ENCODE measurements around the gene USP15.

Gene USP15

GRCh38 chr12:62426089-62426488 is 165.9 kb downstream of the USP15 start:
- TF ChIP-seq, protein P1, sequence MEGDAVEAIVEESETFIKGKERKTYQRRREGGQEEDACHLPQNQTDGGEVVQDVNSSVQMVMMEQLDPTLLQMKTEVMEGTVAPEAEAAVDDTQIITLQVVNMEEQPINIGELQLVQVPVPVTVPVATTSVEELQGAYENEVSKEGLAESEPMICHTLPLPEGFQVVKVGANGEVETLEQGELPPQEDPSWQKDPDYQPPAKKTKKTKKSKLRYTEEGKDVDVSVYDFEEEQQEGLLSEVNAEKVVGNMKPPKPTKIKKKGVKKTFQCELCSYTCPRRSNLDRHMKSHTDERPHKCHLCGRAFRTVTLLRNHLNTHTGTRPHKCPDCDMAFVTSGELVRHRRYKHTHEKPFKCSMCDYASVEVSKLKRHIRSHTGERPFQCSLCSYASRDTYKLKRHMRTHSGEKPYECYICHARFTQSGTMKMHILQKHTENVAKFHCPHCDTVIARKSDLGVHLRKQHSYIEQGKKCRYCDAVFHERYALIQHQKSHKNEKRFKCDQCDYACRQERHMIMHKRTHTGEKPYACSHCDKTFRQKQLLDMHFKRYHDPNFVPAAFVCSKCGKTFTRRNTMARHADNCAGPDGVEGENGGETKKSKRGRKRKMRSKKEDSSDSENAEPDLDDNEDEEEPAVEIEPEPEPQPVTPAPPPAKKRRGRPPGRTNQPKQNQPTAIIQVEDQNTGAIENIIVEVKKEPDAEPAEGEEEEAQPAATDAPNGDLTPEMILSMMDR (IDR thresholded peaks at IDR 0.05; ENCODE audit: low read depth, low read length) = no peak
- no peak overlapping the region for H3K4me3 ChIP-seq (ENCODE audit: low read depth, low read length)
- DNase-seq (ENCODE audit: low read depth, low spot score) = peak; percentile 14
- in situ Hi-C loops (cut with HindIII; ENCODE audit: low sequenced_read_pairs) = no loop called here

DNA sequence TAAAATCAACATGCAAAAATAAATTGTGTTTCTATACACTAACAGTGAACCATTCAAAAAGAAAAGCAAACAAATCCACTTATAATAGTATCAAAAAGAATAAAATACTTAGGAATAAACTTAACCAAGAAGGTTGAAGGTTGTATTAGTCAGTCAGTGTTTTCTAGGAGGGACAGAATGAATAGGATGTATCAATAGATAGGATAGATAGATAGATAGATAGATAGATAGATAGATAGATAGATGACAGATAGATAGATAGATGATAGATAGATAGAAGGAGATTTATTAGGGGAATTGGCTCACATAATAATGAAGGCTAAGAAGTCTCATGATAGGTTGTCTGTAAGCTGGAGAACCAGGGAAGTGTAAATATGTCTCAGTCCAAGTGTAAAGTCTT is 169.3 kb downstream of the USP15 start:
- no peak overlapping the region for H3K4me3 ChIP-seq (ENCODE audit: low read depth, low read length)
- no peak for DNase-seq (ENCODE audit: low read depth, low spot score)
- in situ Hi-C loops (cut with HindIII; ENCODE audit: low sequenced_read_pairs) = no loop called here
- TF ChIP-seq, protein P1 (IDR thresholded peaks at IDR 0.05; ENCODE audit: low read depth, low read length) = no peak

DNA sequence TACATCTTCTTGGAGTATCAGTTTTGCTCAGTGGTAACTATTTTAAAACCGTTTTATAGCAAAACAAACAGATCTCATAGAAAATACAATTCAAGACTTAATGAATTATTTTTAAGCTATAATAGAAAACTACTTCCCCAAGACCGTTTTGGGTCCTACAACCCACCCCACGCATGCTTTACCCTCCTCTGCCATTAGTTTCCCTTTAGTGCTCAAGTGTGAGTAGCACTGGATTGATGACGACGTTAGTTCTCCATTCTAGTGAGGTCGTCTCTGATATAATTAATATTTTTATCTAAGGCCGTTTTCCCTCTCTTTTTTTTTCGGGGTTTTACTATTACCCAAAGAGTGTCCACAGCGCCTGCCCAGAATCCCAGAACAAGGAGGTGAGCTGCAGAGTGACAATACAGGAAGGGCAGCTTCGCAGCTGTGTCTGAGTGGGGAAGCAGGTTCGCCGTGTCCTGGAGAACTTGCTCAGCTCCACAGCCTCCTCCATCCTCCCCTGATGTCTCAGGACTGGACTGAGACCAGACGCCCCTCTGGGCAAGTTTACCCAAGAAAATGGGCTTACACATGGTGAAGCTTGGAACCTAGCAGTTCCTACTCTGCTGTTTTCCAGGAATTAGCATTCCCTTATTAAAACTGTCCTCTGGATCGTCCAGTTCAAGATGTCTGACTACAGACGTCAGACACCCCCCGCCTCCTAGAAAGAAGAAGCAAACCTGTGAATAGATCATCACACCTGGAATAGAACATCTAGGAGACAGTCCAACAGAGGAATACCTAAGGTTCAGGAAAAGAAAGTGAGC is 174.5 kb downstream of the USP15 start:
- in situ Hi-C loops (cut with HindIII; ENCODE audit: low sequenced_read_pairs) = no loop called here
- no peak for DNase-seq (ENCODE audit: low read depth, low spot score)
- H3K4me3 ChIP-seq (ENCODE audit: low read depth, low read length) = peak overlapping the region; percentile 47
- TF ChIP-seq, protein P1 (IDR thresholded peaks at IDR 0.05; ENCODE audit: low read depth, low read length) = no peak

DNA sequence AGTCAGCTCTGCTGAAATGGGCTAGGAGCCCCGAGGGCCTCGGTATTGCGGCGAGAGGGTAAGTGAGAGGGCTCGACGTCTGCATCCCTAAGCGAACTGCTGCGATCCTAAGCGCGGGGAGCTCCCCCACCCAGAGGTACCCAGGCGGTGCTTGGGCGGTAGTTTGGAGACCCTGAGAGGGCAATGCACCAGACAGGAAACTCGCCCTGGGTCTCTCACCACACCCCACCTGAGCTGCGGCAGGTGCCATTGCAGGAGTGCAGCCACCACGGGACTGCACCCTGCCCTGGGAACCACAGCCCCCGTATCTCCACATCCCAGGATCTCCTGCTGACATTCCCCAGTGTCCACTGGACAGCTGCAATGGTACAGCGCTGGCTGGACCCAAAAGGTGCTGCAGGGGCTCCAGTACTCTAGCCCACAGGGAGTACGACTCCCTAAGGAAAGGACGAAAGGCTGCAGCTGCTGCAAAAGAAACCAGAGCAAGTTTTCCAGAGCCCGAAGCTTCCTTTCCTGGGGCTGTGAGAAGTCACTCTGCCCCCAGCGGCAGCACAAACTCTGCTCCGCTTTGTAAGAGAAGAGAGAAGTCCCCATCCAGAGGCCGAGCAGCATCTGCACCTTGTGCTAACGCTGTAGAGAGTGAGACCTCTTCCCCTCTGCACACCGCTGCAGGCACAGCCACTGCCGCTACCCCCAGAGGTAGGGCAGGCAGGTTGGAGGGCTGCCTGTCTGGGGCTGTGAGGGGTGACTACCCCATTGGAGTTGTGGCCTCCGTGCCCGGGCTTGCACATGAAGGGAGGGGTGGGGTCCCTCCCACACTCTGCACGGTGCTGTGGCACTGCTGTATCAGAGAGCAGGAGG is 175.3 kb downstream of the USP15 start:
- peak; percentile 67 for DNase-seq (ENCODE audit: low read depth, low spot score)
- peak overlapping the region; percentile 47 for H3K4me3 ChIP-seq (ENCODE audit: low read depth, low read length)
- in situ Hi-C loops (cut with HindIII; ENCODE audit: low sequenced_read_pairs) = no loop called here
- TF ChIP-seq, protein P1 (IDR thresholded peaks at IDR 0.05; ENCODE audit: low read depth, low read length) = peak; percentile 84

GRCh38 chr12:62436164-62436503 is 175.9 kb downstream of the USP15 start:
- DNase-seq (ENCODE audit: low read depth, low spot score) = no peak
- no peak overlapping the region for H3K4me3 ChIP-seq (ENCODE audit: low read depth, low read length)
- in situ Hi-C loops (cut with HindIII; ENCODE audit: low sequenced_read_pairs) = no loop called here
- TF ChIP-seq, protein P1 (IDR thresholded peaks at IDR 0.05; ENCODE audit: low read depth, low read length) = no peak

GRCh38 chr12:62438098-62438692 is 178.0 kb downstream of the USP15 start:
- in situ Hi-C loops (cut with HindIII; ENCODE audit: low sequenced_read_pairs) = no loop called here
- peak; percentile 66 for DNase-seq (ENCODE audit: low read depth, low spot score)
- no peak overlapping the region for H3K4me3 ChIP-seq (ENCODE audit: low read depth, low read length)
- TF ChIP-seq, protein P1 (IDR thresholded peaks at IDR 0.05; ENCODE audit: low read depth, low read length) = peak; percentile 58

Data from astrocyte of the spinal cord (primary cell).